ENCODE measurements around the gene IL1RAP.

The IL1RAP gene

GRCh38 chr3:190585805-190586630, 72.1 kb downstream of the IL1RAP start:
- Histone ChIP-seq H3K27ac (ENCODE audit: insufficient read depth, low read length, poor library complexity, severe bottlenecking) (no peak overlapping the region), H3K4me3 (ENCODE audit: insufficient read depth, low read depth, low read length, poor library complexity, severe bottlenecking) (no peak overlapping the region), H3K4me1 (ENCODE audit: control insufficient read depth, insufficient read depth, low read length, poor library complexity, severe bottlenecking) (no peaks in the 10 kb centered on the region), H3K9me3 (ENCODE audit: control insufficient read depth, low read length) (no peaks in the 10 kb centered on the region), H3K27me3 (replicated peaks; ENCODE audit: control insufficient read depth, insufficient read depth, low read length, poor library complexity, severe bottlenecking) (no peaks in the 10 kb centered on the region), H3K36me3 (ENCODE audit: control insufficient read depth, insufficient read depth, low read length) (no peaks in the 10 kb centered on the region)
- DNase-seq = peak in 1 of 3 donors; percentile 3

- DNase-seq = no peak
- Histone ChIP-seq H3K4me3 (ENCODE audit: insufficient read depth, low read depth, low read length, poor library complexity, severe bottlenecking) (no peak overlapping the region), H3K4me1 (ENCODE audit: control insufficient read depth, insufficient read depth, low read length, poor library complexity, severe bottlenecking) (no peaks in the 10 kb centered on the region), H3K36me3 (ENCODE audit: control insufficient read depth, insufficient read depth, low read length) (no peaks in the 10 kb centered on the region), H3K27me3 (replicated peaks; ENCODE audit: control insufficient read depth, insufficient read depth, low read length, poor library complexity, severe bottlenecking) (no peaks in the 10 kb centered on the region), H3K27ac (ENCODE audit: insufficient read depth, low read length, poor library complexity, severe bottlenecking) (no peak overlapping the region), H3K9me3 (ENCODE audit: control insufficient read depth, low read length) (no peaks in the 10 kb centered on the region)
These were observed 72.7 kb downstream of the IL1RAP start for GRCh38 chr3:190586631-190587011.

DNA sequence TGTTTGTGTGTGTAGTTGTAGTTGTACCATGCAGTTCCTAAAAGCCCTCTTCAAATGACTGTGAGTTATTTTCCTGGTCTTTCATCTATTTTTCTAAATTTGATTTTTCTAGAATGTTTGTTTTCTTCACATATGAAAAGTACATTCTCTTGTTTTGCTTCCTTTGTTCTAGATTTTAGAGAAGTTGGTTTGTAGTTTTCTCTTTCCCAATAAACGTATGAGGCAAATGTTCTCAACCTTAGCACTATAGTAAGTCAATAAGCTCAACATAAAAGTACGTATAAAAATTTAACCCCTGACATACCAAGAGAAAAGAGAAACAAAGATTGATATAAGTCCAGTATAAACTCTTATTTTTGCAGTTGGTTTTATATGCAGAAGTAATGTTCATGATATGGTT, 74.7 kb downstream of the IL1RAP start:
- Histone ChIP-seq H3K9me3 (ENCODE audit: control insufficient read depth, low read length) (no peaks in the 10 kb centered on the region), H3K4me1 (ENCODE audit: control insufficient read depth, insufficient read depth, low read length, poor library complexity, severe bottlenecking) (no peaks in the 10 kb centered on the region), H3K36me3 (ENCODE audit: control insufficient read depth, insufficient read depth, low read length) (no peaks in the 10 kb centered on the region), H3K27me3 (replicated peaks; ENCODE audit: control insufficient read depth, insufficient read depth, low read length, poor library complexity, severe bottlenecking) (no peaks in the 10 kb centered on the region), H3K27ac (ENCODE audit: insufficient read depth, low read length, poor library complexity, severe bottlenecking) (no peak overlapping the region), H3K4me3 (ENCODE audit: insufficient read depth, low read depth, low read length, poor library complexity, severe bottlenecking) (no peak overlapping the region)
- no peak for DNase-seq

- H3K4me1 ChIP-seq (ENCODE audit: control insufficient read depth, insufficient read depth, low read length, poor library complexity, severe bottlenecking) = no peaks in the 10 kb centered on the region
- H3K4me3 ChIP-seq (ENCODE audit: insufficient read depth, low read depth, low read length, poor library complexity, severe bottlenecking) = no peak overlapping the region
- H3K36me3 ChIP-seq (ENCODE audit: control insufficient read depth, insufficient read depth, low read length) = no peaks in the 10 kb centered on the region
- H3K27ac ChIP-seq (ENCODE audit: insufficient read depth, low read length, poor library complexity, severe bottlenecking) = no peak overlapping the region
- H3K9me3 ChIP-seq (ENCODE audit: control insufficient read depth, low read length) = no peaks in the 10 kb centered on the region
- no peaks in the 10 kb centered on the region for H3K27me3 ChIP-seq (replicated peaks; ENCODE audit: control insufficient read depth, insufficient read depth, low read length, poor library complexity, severe bottlenecking)
- no peak for DNase-seq
These were observed 75.4 kb downstream of the IL1RAP start for GRCh38 chr3:190589326-190589725.

DNA sequence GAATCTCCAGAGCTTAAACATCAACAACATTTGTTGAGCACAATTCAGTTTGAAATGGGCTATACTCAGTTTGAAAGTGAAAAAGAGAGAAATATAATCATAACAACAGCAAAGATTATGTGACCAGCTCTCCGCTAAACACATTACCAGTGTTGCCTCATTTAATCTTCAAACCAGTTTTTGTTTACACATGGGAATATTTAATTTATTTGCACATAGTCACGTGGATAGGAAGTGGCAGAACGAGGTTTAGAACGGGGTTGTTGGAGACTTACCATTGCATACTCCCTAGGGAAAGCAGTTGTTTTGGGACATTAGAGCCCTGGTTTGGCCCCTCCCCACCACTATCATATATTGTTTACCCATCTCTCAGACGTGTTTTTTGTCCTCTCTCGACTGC, 77.2 kb downstream of the IL1RAP start:
- Histone ChIP-seq H3K27ac (ENCODE audit: insufficient read depth, low read length, poor library complexity, severe bottlenecking) (no peak overlapping the region), H3K27me3 (replicated peaks; ENCODE audit: control insufficient read depth, insufficient read depth, low read length, poor library complexity, severe bottlenecking) (no peaks in the 10 kb centered on the region), H3K9me3 (ENCODE audit: control insufficient read depth, low read length) (no peaks in the 10 kb centered on the region), H3K4me3 (ENCODE audit: insufficient read depth, low read depth, low read length, poor library complexity, severe bottlenecking) (no peak overlapping the region), H3K36me3 (ENCODE audit: control insufficient read depth, insufficient read depth, low read length) (no peaks in the 10 kb centered on the region), H3K4me1 (ENCODE audit: control insufficient read depth, insufficient read depth, low read length, poor library complexity, severe bottlenecking) (no peaks in the 10 kb centered on the region)
- DNase-seq = no peak

DNA sequence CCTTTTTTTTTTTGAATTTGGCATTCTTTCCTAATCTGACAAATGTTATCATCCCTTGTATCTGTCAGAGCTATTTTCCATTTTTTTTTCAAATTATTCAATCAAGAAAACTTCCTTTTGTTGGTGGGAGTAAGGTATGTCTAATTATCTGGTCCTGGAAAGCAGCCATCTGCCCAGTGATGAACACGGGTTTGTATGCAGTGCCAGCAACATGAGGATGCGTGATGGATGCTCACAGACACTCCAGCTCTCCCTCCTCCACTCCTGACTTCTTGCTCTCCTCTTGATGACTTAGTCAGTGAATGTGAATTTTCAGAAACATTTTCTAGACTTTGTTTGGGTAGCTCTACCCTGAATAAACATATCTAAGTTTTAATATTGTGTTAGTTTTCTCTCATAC, 79.2 kb downstream of the IL1RAP start:
- H3K9me3 ChIP-seq (ENCODE audit: control insufficient read depth, low read length) = no peaks in the 10 kb centered on the region
- H3K4me3 ChIP-seq (ENCODE audit: insufficient read depth, low read depth, low read length, poor library complexity, severe bottlenecking) = no peak overlapping the region
- no peaks in the 10 kb centered on the region for H3K36me3 ChIP-seq (ENCODE audit: control insufficient read depth, insufficient read depth, low read length)
- no peaks in the 10 kb centered on the region for H3K4me1 ChIP-seq (ENCODE audit: control insufficient read depth, insufficient read depth, low read length, poor library complexity, severe bottlenecking)
- no peaks in the 10 kb centered on the region for H3K27me3 ChIP-seq (replicated peaks; ENCODE audit: control insufficient read depth, insufficient read depth, low read length, poor library complexity, severe bottlenecking)
- DNase-seq = no peak
- no peak overlapping the region for H3K27ac ChIP-seq (ENCODE audit: insufficient read depth, low read length, poor library complexity, severe bottlenecking)

DNA sequence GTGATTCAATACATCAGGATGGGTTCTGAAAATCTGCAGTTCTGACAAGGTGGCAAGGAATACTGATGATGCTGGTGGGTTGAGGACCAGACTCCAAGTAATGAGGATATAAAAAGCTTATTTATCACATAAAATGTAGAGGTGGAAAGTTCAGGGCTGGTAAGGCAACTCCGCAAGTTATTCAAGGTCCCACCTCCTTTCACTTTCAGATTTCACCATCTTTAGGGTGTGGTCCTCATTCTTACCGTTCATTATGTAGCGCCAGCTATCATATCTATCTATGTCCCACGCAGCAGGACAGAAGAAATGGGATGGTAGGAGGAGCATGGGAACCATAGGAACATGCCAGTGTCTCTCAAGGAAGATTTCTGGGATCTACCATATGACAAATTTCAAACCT, 80.3 kb downstream of the IL1RAP start:
- Histone ChIP-seq H3K4me3 (ENCODE audit: insufficient read depth, low read depth, low read length, poor library complexity, severe bottlenecking) (no peak overlapping the region), H3K27ac (ENCODE audit: insufficient read depth, low read length, poor library complexity, severe bottlenecking) (no peak overlapping the region), H3K27me3 (replicated peaks; ENCODE audit: control insufficient read depth, insufficient read depth, low read length, poor library complexity, severe bottlenecking) (no peaks in the 10 kb centered on the region), H3K9me3 (ENCODE audit: control insufficient read depth, low read length) (no peaks in the 10 kb centered on the region), H3K4me1 (ENCODE audit: control insufficient read depth, insufficient read depth, low read length, poor library complexity, severe bottlenecking) (no peaks in the 10 kb centered on the region), H3K36me3 (ENCODE audit: control insufficient read depth, insufficient read depth, low read length) (no peaks in the 10 kb centered on the region)
- no peak for DNase-seq

DNA sequence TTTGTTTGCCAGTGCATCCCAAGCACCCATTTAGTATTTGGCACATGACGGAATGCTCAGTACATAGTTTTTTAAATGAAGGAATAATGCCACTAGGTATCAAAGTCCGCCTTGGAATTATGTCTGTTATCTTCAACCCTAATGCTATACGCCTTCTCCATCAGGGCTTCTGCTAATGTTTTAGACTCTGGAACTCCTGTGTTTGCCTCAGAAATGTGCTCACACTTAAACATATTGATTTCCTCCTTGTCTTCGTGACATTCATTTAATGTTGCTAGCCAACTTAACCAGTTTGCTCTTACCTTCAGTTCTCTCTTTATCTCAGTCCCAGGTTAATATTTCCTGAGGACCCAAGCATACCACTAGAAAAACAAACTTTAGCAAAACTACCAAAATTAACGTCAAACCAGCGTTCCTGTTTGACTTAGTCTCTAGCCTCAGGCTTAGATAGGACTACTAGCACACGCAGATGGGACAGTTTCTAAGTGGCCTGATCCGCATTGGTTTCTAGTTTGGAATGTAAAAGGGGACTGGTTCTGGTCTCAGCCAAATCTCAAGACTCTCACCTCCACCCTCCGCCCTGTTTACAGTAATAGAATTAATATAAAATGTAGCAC, 81.4 kb downstream of the IL1RAP start:
- DNase-seq = no peak
- no peaks in the 10 kb centered on the region for H3K4me1 ChIP-seq (ENCODE audit: control insufficient read depth, insufficient read depth, low read length, poor library complexity, severe bottlenecking)
- H3K36me3 ChIP-seq (ENCODE audit: control insufficient read depth, insufficient read depth, low read length) = no peaks in the 10 kb centered on the region
- no peaks in the 10 kb centered on the region for H3K27me3 ChIP-seq (replicated peaks; ENCODE audit: control insufficient read depth, insufficient read depth, low read length, poor library complexity, severe bottlenecking)
- no peak overlapping the region for H3K27ac ChIP-seq (ENCODE audit: insufficient read depth, low read length, poor library complexity, severe bottlenecking)
- no peak overlapping the region for H3K4me3 ChIP-seq (ENCODE audit: insufficient read depth, low read depth, low read length, poor library complexity, severe bottlenecking)
- H3K9me3 ChIP-seq (ENCODE audit: control insufficient read depth, low read length) = no peaks in the 10 kb centered on the region

GRCh38 chr3:190595807-190596206, 81.9 kb downstream of the IL1RAP start:
- H3K9me3 ChIP-seq (ENCODE audit: control insufficient read depth, low read length) = no peaks in the 10 kb centered on the region
- H3K27me3 ChIP-seq (replicated peaks; ENCODE audit: control insufficient read depth, insufficient read depth, low read length, poor library complexity, severe bottlenecking) = no peaks in the 10 kb centered on the region
- H3K4me3 ChIP-seq (ENCODE audit: insufficient read depth, low read depth, low read length, poor library complexity, severe bottlenecking) = no peak overlapping the region
- H3K36me3 ChIP-seq (ENCODE audit: control insufficient read depth, insufficient read depth, low read length) = no peaks in the 10 kb centered on the region
- DNase-seq = no peak
- H3K27ac ChIP-seq (ENCODE audit: insufficient read depth, low read length, poor library complexity, severe bottlenecking) = no peak overlapping the region
- no peaks in the 10 kb centered on the region for H3K4me1 ChIP-seq (ENCODE audit: control insufficient read depth, insufficient read depth, low read length, poor library complexity, severe bottlenecking)

Measured in effector memory CD4-positive, alpha-beta T cell (primary cell).